Activated CD4-positive, alpha-beta T cell treated with anti-CD3 and anti-CD28 coated beads, Interleukin-2, amount 10 ng/mL, durations not matched to agents 7 days and 5 days (primary cell): ENCODE data around the gene ST3GAL2. TPM values are rescaled to one million over a fixed set of nuclear protein-coding genes. Genes with fewer than 3 reads are reported as not detected.
"Not testable (repeated sequence)": the region's sequence is repeated elsewhere in the genome, so short reads cannot be mapped to it uniquely, and the experiment has no call there.

Source experiments
- CTCF ChIA-PET: fragments of 350-600 bp; sonication (Branson Sonifier 250); formaldehyde crosslinking; loops from one replicate; lab custom pipeline; 2021; ENCODE audit warnings: antibody characterized with exemption; lab: Charles Lee
- POLR2A ChIA-PET: fragments of 350-600 bp; sonication (Branson Sonifier 250); formaldehyde crosslinking; loops from one replicate; lab custom pipeline; 2021; ENCODE audit warnings: antibody characterized with exemption; lab: Charles Lee
- DNase-seq: peaks from one replicate; pipeline ENCODE4 v3.0.0-alpha.2; 2020
- H3K27ac Mint-ChIP-seq: one replicate; pipeline ENCODE4 v1.8.0; 2021; ENCODE audit warnings: mild to moderate bottlenecking, moderate library complexity, mixed read lengths
- H3K27me3 Mint-ChIP-seq: one replicate; pipeline ENCODE4 v1.8.0; 2021; ENCODE audit warnings: mixed read lengths
- H3K36me3 Mint-ChIP-seq: one replicate; pipeline ENCODE4 v1.8.0; 2021; ENCODE audit warnings: low read depth, mixed read lengths
- H3K4me1 Mint-ChIP-seq: one replicate; pipeline ENCODE4 v1.8.0; 2021; ENCODE audit warnings: mixed read lengths
- H3K4me3 Mint-ChIP-seq: one replicate; pipeline ENCODE4 v1.8.0; 2021; ENCODE audit warnings: mild to moderate bottlenecking, moderate library complexity, mixed read lengths
- H3K9me3 Mint-ChIP-seq: one replicate; pipeline ENCODE4 v1.8.0; 2021; ENCODE audit warnings: mixed read lengths
- total RNA-seq, 2 experiments: library from RNA; stranded (reverse); gene quantifications; one replicate each; pipeline ENCODE4 v1.2.3, GENCODE V29; 2021

Gene ST3GAL2
- total RNA-seq, 2 experiments from 2014 or later, result 24.5 to 25.6 TPM

DNA sequence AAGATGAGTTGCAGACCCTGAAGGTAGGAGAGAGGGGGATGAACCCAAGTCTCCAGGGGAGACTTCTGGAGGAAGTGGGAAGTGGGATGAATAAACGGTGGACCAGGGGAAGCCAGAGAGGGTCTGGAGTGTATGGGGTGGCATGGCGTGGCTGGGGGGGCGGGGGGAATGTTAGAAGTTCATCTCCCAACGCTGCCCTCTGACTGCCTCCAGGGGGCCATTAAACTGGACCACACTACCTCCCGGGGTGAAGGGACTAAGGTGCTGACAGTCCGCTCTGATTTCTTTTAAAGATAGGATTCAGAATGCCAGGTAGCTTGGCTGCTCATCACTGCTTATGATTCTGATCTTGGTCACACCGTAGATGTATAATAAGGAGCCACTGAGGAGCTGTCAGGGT, 21.2 kb downstream of the ST3GAL2 start:
- Mint-ChIP-seq H3K9me3 (no peaks in the 10 kb centered on the region), H3K4me3 (no peak overlapping the region), H3K4me1 (peaks cover 32% of the 10 kb centered on the region), H3K27ac (no peak overlapping the region), H3K27me3 (no peaks in the 10 kb centered on the region), H3K36me3 (peaks cover 1% of the 10 kb centered on the region)
- CTCF ChIA-PET, result interaction anchor here (1.0 to 1.5 kb wide), 5 partner anchors 8 to 71 kb away, joined by 4 to 5 read pairs (median 4); partner anchors contain the start of gene DDX19A
- no peak for DNase-seq
- POLR2A ChIA-PET, result no interaction called here

DNA sequence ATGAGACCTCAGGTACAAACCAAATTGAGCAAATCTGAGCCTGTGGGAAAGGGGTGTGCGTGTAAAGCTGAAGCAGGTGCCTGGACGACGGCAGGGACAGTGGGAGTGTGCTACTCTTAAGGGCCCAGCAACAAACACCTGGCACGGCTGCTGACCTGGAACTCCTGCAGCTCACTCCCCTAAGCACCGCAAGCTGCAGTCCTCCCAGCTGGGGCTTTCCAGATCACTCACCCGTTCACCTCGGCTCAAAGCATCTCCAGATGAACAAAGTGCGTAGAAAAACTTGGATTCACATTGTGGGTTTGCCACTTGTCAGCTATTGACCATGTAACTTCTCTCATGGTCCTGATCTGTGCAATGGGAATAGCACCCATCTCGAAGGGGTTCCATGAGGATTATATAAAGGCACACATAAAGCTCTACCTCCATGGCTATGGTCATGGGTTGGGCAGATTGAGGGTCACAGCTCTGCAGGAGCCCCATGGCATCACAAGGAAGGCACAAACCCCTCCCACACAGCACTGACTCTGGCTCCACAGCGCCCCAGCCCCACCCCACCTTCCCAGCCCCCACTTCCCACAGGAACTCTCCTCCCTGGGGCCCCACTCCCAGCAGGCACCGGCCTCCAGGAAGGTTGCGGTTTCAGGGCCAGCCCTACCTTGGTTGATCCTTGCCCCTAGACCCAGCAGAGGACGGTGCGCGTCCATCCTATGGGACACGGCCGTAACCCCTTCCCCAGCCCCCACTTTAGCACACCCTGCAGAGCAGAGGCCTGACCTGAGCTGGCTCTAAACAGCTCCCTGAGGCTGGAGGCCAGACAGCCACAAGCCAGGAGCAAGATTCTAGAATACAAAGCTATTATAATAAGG, 21.9 kb downstream of the ST3GAL2 start:
- H3K36me3 Mint-ChIP-seq, result peaks cover 1% of the 10 kb centered on the region
- CTCF ChIA-PET, result interaction anchor here (0.6 to 1.5 kb wide), 4 partner anchors 9 to 70 kb away, joined by 3 to 5 read pairs (median 4); partner anchors contain the start of gene DDX19A
- H3K4me1 Mint-ChIP-seq, result peaks cover 31% of the 10 kb centered on the region
- H3K9me3 Mint-ChIP-seq, result no peaks in the 10 kb centered on the region
- POLR2A ChIA-PET, result interaction anchor here (0.6 kb wide), 1 partner anchor 1544 kb away, joined by 8 read pairs; no protein-coding TSS in a partner anchor
- no peak overlapping the region for H3K27ac Mint-ChIP-seq
- no peaks in the 10 kb centered on the region for H3K27me3 Mint-ChIP-seq
- H3K4me3 Mint-ChIP-seq, result no peak overlapping the region
- DNase-seq, result no peak

- POLR2A ChIA-PET, H3K4me3 Mint-ChIP-seq, H3K9me3 Mint-ChIP-seq, H3K36me3 Mint-ChIP-seq, DNase-seq, H3K27me3 Mint-ChIP-seq, H3K27ac Mint-ChIP-seq: not testable (repeated sequence)
- peaks cover 21% of the 10 kb centered on the region for H3K4me1 Mint-ChIP-seq
- CTCF ChIA-PET, result interaction anchor here (0.5 to 2.1 kb wide), 5 partner anchors 13 to 114 kb away, joined by 3 to 7 read pairs (median 4); no protein-coding TSS in a partner anchor
Measured at GRCh38 chr16:70413572-70413971, 25.3 kb downstream of the ST3GAL2 start.

- DNase-seq, result no peak
- H3K27me3 Mint-ChIP-seq, result no peaks in the 10 kb centered on the region
- no peak overlapping the region for H3K4me3 Mint-ChIP-seq
- peaks cover 3% of the 10 kb centered on the region for H3K36me3 Mint-ChIP-seq
- H3K4me1 Mint-ChIP-seq, result peaks cover 20% of the 10 kb centered on the region
- H3K9me3 Mint-ChIP-seq, result no peaks in the 10 kb centered on the region
- H3K27ac Mint-ChIP-seq, result no peak overlapping the region
- ChIA-PET CTCF (interaction anchor here (0.9 to 2.1 kb wide), 4 partner anchors 18 to 76 kb away, joined by 3 to 7 read pairs (median 4); partner anchors contain the start of gene ST3GAL2), POLR2A (no interaction called here)
Measured at GRCh38 chr16:70412385-70412784, 26.5 kb downstream of the ST3GAL2 start.

DNA sequence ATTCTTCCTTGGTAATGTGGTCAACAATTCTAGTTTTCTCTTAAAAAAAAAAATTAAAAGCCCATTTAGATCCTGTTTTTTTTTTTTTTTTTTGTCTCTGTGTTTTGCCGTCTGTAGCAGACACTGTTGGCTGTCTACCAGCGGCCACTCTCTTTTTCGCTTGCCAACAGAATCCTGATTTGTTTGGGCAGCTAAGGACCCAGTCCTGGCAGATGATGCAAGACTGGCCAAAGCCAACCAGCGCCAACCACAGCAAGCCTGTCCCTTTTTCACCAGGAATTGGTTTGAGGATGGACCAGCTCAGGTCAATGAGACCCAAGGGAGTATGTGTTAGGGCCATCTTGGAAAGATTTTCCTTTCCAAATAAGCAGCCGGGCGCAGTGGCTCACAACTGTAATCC, 28.2 kb downstream of the ST3GAL2 start:
- ChIA-PET CTCF (interaction anchor here (0.6 to 2.1 kb wide), 7 partner anchors 9 to 76 kb away, joined by 3 to 10 read pairs (median 3); no protein-coding TSS in a partner anchor), POLR2A (interaction anchor here (0.6 kb wide), 1 partner anchor 1726 kb away, joined by 3 read pairs; no protein-coding TSS in a partner anchor)
- Mint-ChIP-seq H3K27ac (no peak overlapping the region), H3K9me3 (no peaks in the 10 kb centered on the region), H3K4me3 (no peak overlapping the region), H3K36me3 (peaks cover 7% of the 10 kb centered on the region), H3K4me1 (peaks cover 29% of the 10 kb centered on the region), H3K27me3 (no peaks in the 10 kb centered on the region)
- no peak for DNase-seq

DNA sequence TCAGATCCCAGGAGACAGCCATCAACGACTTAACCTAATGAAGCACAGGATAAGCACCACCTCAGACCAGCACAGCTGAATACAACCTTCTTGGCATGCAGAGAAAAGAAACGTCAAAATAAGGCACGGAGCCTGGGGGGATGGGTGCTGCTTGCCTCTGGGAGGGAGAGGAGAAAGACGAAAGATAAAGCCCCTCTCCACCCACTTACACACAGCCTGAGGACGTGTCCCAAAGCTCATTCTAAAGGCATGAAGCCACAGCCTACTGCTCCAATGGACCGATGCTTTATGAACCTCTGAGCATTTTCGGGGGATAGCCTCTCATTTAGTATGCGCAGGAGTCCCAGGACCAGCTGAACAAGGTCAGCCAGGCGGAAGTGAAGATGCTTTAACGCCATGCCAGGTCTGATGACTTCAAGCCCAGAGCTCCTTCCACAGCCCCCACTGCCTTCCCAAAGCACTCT, 31.1 kb downstream of the ST3GAL2 start:
- H3K9me3 Mint-ChIP-seq, result no peaks in the 10 kb centered on the region
- CTCF ChIA-PET, result interaction anchor here (0.6 to 2.1 kb wide), 6 partner anchors 12 to 1560 kb away, joined by 3 to 6 read pairs (median 4); no protein-coding TSS in a partner anchor
- no peaks in the 10 kb centered on the region for H3K27me3 Mint-ChIP-seq
- no peak overlapping the region for H3K4me3 Mint-ChIP-seq
- POLR2A ChIA-PET, result no interaction called here
- H3K27ac Mint-ChIP-seq, result no peak overlapping the region
- no peak for DNase-seq
- H3K4me1 Mint-ChIP-seq, result peaks cover 57% of the 10 kb centered on the region
- peaks cover 16% of the 10 kb centered on the region for H3K36me3 Mint-ChIP-seq

- peaks cover 65% of the 10 kb centered on the region for H3K4me1 Mint-ChIP-seq
- peaks cover 15% of the 10 kb centered on the region for H3K36me3 Mint-ChIP-seq
- H3K9me3 Mint-ChIP-seq, DNase-seq, H3K27me3 Mint-ChIP-seq, H3K4me3 Mint-ChIP-seq, POLR2A ChIA-PET: not testable (repeated sequence)
- CTCF ChIA-PET, result interaction anchor here (1.1 kb wide), 1 partner anchor 281 kb away, joined by 3 read pairs; no protein-coding TSS in a partner anchor
- H3K27ac Mint-ChIP-seq, result peak overlapping the region; percentile 41
Measured at GRCh38 chr16:70406104-70406503, 32.8 kb downstream of the ST3GAL2 start.

GRCh38 chr16:70402916-70403659, 35.8 kb downstream of the ST3GAL2 start:
- Mint-ChIP-seq H3K27ac (peak overlapping the region; percentile 82), H3K36me3 (peaks cover 15% of the 10 kb centered on the region), H3K27me3 (no peaks in the 10 kb centered on the region), H3K4me1 (peaks cover 53% of the 10 kb centered on the region), H3K4me3 (no peak overlapping the region), H3K9me3 (no peaks in the 10 kb centered on the region)
- DNase-seq, result no peak
- POLR2A ChIA-PET, result no interaction called here
- CTCF ChIA-PET, result interaction anchor here (0.9 to 2.3 kb wide), 3 partner anchors 13 to 120 kb away, joined by 3 to 6 read pairs (median 4); partner anchors contain the start of gene COG4

GRCh38 chr16:70399951-70400350, 38.9 kb downstream of the ST3GAL2 start:
- Mint-ChIP-seq H3K4me1 (peaks cover 30% of the 10 kb centered on the region), H3K27me3 (no peaks in the 10 kb centered on the region), H3K27ac (peak overlapping the region; percentile 25), H3K4me3 (no peak overlapping the region), H3K9me3 (no peaks in the 10 kb centered on the region), H3K36me3 (peaks cover 10% of the 10 kb centered on the region)
- ChIA-PET CTCF (interaction anchor here (1.5 to 1.9 kb wide), 2 partner anchors 8 to 14 kb away, joined by 3 to 5 read pairs; no protein-coding TSS in a partner anchor), POLR2A (interaction anchor here (0.6 kb wide), 1 partner anchor 17 kb away, joined by 3 read pairs; no protein-coding TSS in a partner anchor)
- DNase-seq, result no peak

DNA sequence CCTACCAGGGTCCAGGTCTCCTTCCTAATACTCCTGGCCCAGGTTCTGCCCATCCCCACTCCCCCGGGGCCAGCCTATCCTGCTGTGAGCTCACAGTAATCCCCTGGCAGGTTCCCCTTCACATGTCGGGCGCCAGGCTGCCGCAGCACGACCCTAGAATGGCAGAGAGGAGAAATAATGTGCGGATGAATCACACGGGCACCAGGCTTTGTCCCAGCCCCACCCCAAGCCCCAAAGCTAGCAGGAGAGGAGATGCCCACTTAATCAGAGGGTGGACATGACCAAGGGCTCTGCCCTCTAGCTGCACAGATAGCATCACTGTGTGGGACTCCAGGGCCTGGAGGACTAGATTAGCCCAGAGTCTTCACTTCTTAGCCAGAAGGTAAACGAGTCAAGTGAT, 39.5 kb downstream of the ST3GAL2 start:
- no peak for DNase-seq
- Mint-ChIP-seq H3K36me3 (peaks cover 6% of the 10 kb centered on the region), H3K4me1 (peaks cover 25% of the 10 kb centered on the region), H3K27ac (no peak overlapping the region), H3K27me3 (no peaks in the 10 kb centered on the region), H3K4me3 (no peak overlapping the region), H3K9me3 (no peaks in the 10 kb centered on the region)
- CTCF ChIA-PET, result no interaction called here
- POLR2A ChIA-PET, result interaction anchor here (0.6 kb wide), 1 partner anchor 17 kb away, joined by 3 read pairs; no protein-coding TSS in a partner anchor

- H3K27me3 Mint-ChIP-seq, result no peaks in the 10 kb centered on the region
- DNase-seq, result no peak
- CTCF ChIA-PET, result no interaction called here
- no peak overlapping the region for H3K4me3 Mint-ChIP-seq
- H3K36me3 Mint-ChIP-seq, result peaks cover 3% of the 10 kb centered on the region
- no peak overlapping the region for H3K27ac Mint-ChIP-seq
- peaks cover 13% of the 10 kb centered on the region for H3K4me1 Mint-ChIP-seq
- POLR2A ChIA-PET, result interaction anchor here (0.9 kb wide), 1 partner anchor 125 kb away, joined by 3 read pairs; the partner anchor contains the start of gene SF3B3
- H3K9me3 Mint-ChIP-seq, result no peaks in the 10 kb centered on the region
Measured at GRCh38 chr16:70398177-70398743, 40.6 kb downstream of the ST3GAL2 start.
